GM21367 (cell line): ENCODE measurements around the gene TRAK2.
"Not testable (repeated sequence)": the region's sequence is repeated elsewhere in the genome, so short reads cannot be mapped to it uniquely, and the experiment has no call there.

Experiments used
- ATAC-seq: cut with Tn5 transposase; IDR thresholded peaks from one replicate; pipeline ENCODE4 v1.9.1; 2021; ENCODE audit not compliant: unreplicated experiment

The TRAK2 gene, protein sequence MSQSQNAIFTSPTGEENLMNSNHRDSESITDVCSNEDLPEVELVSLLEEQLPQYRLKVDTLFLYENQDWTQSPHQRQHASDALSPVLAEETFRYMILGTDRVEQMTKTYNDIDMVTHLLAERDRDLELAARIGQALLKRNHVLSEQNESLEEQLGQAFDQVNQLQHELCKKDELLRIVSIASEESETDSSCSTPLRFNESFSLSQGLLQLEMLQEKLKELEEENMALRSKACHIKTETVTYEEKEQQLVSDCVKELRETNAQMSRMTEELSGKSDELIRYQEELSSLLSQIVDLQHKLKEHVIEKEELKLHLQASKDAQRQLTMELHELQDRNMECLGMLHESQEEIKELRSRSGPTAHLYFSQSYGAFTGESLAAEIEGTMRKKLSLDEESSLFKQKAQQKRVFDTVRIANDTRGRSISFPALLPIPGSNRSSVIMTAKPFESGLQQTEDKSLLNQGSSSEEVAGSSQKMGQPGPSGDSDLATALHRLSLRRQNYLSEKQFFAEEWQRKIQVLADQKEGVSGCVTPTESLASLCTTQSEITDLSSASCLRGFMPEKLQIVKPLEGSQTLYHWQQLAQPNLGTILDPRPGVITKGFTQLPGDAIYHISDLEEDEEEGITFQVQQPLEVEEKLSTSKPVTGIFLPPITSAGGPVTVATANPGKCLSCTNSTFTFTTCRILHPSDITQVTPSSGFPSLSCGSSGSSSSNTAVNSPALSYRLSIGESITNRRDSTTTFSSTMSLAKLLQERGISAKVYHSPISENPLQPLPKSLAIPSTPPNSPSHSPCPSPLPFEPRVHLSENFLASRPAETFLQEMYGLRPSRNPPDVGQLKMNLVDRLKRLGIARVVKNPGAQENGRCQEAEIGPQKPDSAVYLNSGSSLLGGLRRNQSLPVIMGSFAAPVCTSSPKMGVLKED

GRCh38 chr2:201451292-201452057, at the start of gene TRAK2, which contains the start of gene STRADB:
Gene TRAK2, minus strand, starts transcription at chr2:201451458. Its CDS starts 30,951 bp downstream, at chr2:201420507.
Gene STRADB, plus strand, starts transcription at chr2:201451740. Its CDS starts 3,101 bp downstream, at chr2:201454841.
- peak; percentile 95 for ATAC-seq

- no peak for ATAC-seq
Observed at GRCh38 chr2:201500534-201500933, 49.3 kb upstream of the TRAK2 start.

DNA sequence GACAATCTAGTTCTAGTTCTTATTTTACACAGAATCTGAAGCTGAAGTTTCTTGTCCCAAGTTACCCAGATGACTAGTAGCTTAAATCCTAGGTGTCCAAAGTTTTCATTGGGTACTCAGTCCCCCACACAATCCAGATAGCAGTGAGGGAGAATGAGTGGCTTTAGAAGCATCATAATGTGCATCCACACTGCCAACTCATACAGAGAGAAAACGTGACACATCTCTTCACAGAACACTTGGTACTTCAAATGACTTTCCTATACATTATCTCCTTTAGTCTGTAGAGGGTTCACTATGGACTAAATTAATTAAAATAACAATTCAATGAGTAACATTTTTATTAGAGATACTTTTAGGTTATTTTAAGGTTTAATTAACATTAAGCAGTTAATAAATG, 45.5 kb upstream of the TRAK2 start:
- no peak for ATAC-seq

DNA sequence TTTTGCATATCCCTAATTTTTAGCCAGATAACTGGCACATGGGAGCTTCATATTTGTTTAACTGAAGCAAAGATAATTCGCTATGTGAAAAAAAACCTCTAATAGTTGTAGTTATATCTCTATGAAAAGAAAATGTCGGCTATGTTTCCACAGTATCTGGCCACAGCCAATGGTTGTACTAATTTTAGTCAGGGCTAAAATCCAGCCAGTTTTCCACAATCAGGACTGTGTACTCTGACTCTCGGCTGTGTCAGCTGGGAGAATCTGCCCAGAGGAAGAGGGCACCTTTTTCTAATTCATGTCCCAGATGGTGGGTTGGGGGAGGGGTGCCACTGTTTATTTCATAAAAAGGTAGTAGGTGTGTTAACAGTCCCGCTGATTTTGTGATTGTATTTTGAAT, 39.0 kb upstream of the TRAK2 start:
- ATAC-seq: no peak

GRCh38 chr2:201484805-201485204, 33.5 kb upstream of the TRAK2 start:
- no peak for ATAC-seq

DNA sequence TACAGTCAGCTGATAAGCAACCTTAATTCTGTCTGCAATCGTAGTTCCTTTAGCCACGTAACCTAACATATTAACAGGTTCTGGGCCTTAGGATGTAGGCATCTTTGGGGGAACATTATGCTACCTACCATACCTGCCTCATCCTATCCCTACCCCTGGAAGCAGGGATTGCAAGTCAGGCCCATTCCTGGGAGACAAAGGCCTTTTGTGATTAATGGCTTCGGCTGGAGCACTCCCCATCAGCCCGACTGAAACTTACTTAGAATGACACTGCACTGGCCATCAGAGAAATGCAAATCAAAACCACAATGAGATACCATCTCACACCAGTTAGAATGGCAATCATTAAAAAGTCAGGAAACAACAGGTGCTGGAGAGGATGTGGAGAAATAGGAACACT, 32.5 kb upstream of the TRAK2 start:
- ATAC-seq: not testable (repeated sequence)

GRCh38 chr2:201483342-201483741, 32.1 kb upstream of the TRAK2 start:
- ATAC-seq: no peak

DNA sequence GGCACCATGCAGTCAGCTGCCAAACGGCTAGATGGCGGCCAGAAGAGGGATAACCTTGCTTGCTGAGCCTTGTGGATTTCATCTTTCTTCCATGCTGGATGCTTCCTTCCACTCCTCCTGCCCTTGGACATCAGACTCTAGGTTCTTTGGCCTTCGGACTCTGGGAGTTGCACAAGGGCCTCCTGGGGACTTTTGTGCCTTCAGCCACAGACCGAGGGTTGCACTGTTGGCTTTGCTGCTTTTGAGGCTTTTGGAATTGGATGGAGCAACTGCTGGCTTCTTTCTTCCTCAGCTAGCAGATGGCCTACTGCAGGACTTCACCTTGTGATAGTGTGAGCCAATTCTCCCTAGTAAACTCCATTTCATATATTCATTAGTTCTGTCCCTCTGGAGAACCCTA, 31.3 kb upstream of the TRAK2 start:
- ATAC-seq: no peak

- no peak for ATAC-seq
Observed at GRCh38 chr2:201472411-201472810, 21.2 kb upstream of the TRAK2 start.

DNA sequence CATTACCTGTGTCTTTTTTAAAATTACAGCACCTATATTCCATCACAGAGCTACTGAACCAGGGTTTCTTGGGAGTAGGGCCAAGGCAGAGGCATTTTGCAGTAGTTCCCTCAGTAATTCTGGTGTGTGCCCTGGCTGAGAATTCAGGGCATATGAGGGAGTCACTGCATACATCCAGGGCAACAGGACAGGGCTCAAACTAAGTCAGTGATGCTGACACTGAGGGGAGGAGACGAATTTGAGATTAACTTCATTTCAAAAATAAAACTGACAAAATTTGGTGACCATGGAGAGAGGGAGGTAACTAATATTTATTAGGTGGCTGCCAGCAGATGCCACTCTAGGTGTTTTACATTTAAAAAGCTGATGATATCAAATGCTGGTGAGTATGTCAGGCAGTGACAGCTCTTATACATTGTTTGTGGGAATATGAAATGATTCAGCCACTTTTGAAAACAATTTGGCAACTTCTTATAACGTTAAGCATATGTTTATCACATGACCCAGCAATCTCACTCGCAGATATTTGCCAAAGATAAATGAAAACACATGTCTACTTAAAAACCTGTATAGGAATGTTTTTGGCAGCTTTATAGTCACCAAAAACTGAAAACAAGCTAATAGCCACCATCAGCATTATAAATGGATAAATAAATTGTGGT, 20.6 kb upstream of the TRAK2 start:
- no peak for ATAC-seq

- no peak for ATAC-seq
Observed at GRCh38 chr2:201470821-201471731, 19.8 kb upstream of the TRAK2 start.

DNA sequence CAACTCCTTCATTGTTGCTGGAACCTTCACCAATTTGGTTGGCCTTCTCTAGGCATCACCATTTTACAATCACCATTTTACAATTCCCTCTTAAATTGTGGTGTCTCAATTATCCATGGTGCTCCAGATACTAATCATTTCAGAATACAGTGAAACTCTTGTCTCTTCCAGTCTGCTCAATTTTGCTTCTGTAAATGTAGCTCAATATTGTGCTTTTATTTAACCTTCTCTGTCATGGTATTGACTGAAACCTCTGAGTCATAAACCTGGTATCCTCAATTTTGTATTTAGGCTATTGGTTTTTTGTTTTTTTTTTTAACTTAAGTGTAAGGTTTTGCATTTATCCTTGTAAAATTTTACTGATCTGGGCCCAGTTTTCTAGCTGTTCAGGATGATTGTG, 16.4 kb upstream of the TRAK2 start:
- no peak for ATAC-seq

DNA sequence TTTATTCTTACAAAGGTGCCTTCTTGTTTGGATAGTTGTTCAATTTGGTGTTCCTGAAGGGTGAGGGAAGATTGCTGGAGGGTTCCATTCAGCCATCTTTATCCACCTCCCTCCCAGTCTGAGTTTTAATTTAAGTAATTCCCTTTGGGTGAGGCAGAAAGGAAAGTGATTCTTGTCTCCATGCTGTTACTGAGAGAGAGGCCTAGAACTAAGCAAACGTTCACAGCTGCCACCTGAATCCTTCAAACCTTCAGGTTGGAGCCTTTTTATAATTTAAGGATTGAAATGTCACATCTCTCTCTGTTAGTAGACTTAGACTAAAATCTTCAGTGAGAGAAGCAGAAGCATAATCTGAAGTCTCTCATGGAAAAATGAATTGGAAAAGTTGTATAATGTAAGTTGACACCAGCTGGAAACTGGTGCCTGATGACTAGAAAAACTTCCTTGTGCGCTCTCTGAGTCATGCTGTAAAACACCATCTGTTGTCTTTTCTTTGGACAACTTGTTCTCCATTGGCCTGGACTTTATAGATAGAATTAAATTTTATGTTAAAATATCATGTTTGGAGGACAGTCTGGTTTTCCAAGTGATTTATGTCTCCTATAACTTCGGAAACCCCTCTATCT, 14.9 kb upstream of the TRAK2 start:
- no peak for ATAC-seq

DNA sequence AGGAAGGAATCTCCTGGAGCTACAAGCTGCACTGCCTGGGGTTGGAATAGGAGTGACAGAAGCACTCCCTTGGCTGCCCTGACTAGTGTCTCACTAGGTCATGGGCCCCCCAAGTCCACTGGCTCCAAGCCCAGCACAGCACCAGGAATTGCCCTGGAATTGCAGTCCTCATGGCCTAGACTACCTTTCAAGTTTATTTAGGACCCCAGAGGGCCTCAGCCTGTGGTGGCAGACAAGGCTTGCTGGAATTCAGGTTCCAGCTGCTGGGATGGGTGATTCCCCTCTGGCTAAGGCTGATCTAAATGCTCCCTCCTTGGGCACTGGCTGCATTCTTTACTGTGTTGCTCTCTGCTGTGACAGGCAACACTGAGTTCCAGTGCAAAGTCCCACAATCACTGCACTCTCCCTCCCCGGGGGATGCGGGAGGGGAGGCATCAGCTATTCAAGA, 14.3 kb upstream of the TRAK2 start:
- ATAC-seq: no peak

- ATAC-seq: no peak
Observed at GRCh38 chr2:201464547-201464946, 13.3 kb upstream of the TRAK2 start.

DNA sequence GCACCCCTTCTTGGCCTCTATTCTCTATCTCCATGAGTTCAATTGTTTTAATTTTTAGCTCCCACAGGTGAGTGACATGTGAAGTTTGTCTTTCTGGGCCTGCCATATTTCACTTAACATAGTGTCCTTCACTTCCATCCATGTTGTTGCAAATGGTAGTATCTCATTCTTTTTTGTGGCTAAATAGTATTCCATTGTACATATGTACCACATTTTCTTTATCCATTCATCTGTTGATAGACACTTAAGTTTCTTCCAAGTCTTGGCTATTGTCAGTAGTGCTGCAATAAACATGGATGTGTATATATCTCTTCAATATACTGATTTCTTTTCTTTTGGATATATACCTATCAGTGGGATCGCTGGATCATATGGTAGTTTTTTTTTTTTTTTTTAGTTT, 9.3 kb upstream of the TRAK2 start:
- ATAC-seq: no peak

DNA sequence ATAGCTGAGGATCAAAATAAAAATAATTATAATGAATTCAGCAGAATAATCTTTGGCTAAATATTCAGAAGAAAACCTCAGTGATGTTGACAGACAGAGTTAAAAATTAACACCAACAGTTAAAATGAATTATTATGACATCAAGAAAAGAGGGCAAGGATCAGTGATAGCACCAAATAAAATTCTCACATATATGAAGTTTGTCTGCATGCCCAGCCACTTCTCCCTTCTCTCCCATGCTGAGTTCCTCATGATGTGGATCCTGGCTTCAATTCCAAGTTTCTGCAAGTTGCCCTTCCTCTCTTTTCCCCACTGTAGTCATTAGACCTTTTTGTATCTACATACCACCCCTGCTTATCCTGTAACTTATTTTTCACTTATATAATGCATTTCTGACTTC, 7.1 kb upstream of the TRAK2 start:
- no peak for ATAC-seq

DNA sequence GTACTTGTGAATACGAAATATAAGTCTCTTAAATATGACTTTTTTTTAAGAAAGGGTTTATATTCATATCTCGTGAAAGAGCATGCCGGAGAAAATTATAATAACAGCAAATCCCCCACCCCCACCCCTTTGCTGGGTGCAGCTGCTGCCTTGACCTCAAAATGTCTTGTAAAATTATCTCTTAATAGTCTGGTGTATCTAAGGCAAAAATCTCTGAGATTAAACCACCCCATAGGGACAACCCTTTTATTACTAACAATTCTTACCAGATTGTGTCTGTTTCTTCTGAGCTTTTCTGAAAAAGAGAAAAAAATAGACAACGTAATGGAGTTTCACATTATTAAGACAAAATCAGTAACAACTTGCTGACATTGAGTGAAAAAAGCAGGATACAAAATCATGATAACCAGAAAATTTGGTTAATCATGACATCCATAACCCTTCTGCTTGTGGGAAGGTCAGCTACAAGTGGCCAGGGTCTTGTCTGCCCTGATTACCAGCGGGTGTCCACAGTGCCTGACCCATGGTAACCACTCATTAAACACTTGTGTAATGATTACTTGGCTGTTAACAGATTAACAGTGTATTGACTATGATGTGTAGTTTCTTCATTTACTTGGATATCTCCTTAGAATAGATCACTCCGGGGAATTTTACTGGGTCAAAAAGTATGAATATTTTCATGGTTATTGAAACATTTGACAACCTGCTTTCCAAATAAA, 1.8 kb upstream of the TRAK2 start:
- ATAC-seq: no peak
